Measurements from ENCODE around the gene FARP1.

FARP1 gene

DNA sequence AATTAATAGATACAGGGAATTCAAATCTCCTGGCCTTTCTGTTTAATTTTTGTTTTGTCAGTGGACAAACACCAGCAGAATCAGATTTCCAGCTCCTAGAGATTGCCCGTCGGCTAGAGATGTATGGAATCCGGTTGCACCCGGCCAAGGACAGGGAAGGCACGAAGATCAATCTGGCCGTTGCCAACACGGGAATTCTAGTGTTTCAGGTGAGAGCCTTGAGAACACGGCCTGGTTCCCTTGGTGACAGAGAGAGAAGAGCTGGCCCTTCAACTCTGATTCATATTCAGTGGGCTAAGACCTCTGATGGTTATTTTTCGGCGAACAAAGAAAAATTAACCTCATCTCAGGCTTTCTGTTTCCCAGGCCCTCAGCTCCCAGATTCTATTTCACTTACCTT, 242.7 kb downstream of the FARP1 start:
- peak overlapping the region; percentile 51 for H3K27ac ChIP-seq
- TF ChIP-seq, protein P1, sequence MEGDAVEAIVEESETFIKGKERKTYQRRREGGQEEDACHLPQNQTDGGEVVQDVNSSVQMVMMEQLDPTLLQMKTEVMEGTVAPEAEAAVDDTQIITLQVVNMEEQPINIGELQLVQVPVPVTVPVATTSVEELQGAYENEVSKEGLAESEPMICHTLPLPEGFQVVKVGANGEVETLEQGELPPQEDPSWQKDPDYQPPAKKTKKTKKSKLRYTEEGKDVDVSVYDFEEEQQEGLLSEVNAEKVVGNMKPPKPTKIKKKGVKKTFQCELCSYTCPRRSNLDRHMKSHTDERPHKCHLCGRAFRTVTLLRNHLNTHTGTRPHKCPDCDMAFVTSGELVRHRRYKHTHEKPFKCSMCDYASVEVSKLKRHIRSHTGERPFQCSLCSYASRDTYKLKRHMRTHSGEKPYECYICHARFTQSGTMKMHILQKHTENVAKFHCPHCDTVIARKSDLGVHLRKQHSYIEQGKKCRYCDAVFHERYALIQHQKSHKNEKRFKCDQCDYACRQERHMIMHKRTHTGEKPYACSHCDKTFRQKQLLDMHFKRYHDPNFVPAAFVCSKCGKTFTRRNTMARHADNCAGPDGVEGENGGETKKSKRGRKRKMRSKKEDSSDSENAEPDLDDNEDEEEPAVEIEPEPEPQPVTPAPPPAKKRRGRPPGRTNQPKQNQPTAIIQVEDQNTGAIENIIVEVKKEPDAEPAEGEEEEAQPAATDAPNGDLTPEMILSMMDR (conservative IDR thresholded peaks at IDR 0.05): no peak

GRCh38 chr13:98386637-98387036, 243.7 kb downstream of the FARP1 start:
- TF ChIP-seq, protein P1 (conservative IDR thresholded peaks at IDR 0.05): no peak
- H3K27ac ChIP-seq: peak overlapping the region; percentile 51

DNA sequence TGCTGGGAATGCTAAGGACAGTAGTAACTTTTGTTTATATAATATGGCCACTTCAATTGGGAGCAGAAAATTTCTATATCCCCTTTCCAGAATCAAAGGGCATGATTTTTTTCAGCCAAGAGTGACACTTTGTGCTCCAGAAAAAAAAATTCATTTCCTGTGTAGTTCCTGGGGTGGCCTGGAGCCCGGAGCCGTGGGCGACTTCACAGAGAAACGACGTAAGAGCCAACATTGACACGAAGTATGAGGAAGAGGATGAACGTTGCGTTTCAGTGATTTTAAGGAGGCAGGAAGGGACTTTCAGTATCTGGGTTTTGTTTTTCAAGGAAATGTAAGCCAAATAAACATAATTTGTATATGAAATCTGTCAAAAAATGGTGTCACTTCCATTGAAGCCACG, 246.4 kb downstream of the FARP1 start:
- TF ChIP-seq, protein P1 (conservative IDR thresholded peaks at IDR 0.05): no peak
- no peak overlapping the region for H3K27ac ChIP-seq

DNA sequence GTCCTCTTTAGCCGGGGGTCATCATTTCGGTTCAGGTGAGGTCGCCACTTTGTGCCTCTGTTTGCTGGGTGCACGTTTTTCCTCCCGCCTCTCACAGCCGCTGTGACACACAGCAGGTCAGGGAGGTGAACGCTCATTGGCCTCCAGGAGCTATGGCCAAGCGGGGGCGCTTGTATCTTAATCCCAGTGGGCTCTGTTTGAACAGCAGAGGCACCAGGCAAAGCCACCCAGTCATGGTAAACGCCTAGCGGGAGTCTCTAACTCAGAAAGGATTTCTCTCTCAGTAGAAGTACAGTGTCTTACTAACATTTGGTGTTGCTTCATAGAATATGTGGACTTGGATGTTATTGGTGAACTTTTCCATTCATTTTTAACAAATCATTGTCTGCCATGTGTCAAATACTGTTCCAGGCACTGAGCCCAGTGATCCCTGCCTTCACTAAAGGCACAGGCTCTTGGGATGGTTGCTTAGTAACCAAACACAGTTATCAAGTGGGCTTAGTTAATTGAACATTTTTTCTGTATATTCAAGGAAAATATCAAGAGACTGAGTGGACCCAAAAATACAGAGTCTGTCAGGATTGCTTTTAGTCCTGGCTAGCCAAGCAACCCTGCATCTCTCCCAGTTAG, 247.3 kb downstream of the FARP1 start:
- TF ChIP-seq, protein P1 (conservative IDR thresholded peaks at IDR 0.05): no peak
- H3K27ac ChIP-seq: no peak overlapping the region

- H3K27ac ChIP-seq: no peak overlapping the region
- TF ChIP-seq, protein P1 (conservative IDR thresholded peaks at IDR 0.05): no peak
Observed at GRCh38 chr13:98393873-98394272, 251.0 kb downstream of the FARP1 start.

GRCh38 chr13:98394820-98395510, 252.1 kb downstream of the FARP1 start:
- TF ChIP-seq, protein P1 (conservative IDR thresholded peaks at IDR 0.05): no peak
- no peak overlapping the region for H3K27ac ChIP-seq

- no peak overlapping the region for H3K27ac ChIP-seq
- TF ChIP-seq, protein P1 (conservative IDR thresholded peaks at IDR 0.05): no peak
Observed at GRCh38 chr13:98396071-98396710, 253.3 kb downstream of the FARP1 start.
